Measurements from ENCODE around the gene SPAG6.

SPAG6 gene

DNA sequence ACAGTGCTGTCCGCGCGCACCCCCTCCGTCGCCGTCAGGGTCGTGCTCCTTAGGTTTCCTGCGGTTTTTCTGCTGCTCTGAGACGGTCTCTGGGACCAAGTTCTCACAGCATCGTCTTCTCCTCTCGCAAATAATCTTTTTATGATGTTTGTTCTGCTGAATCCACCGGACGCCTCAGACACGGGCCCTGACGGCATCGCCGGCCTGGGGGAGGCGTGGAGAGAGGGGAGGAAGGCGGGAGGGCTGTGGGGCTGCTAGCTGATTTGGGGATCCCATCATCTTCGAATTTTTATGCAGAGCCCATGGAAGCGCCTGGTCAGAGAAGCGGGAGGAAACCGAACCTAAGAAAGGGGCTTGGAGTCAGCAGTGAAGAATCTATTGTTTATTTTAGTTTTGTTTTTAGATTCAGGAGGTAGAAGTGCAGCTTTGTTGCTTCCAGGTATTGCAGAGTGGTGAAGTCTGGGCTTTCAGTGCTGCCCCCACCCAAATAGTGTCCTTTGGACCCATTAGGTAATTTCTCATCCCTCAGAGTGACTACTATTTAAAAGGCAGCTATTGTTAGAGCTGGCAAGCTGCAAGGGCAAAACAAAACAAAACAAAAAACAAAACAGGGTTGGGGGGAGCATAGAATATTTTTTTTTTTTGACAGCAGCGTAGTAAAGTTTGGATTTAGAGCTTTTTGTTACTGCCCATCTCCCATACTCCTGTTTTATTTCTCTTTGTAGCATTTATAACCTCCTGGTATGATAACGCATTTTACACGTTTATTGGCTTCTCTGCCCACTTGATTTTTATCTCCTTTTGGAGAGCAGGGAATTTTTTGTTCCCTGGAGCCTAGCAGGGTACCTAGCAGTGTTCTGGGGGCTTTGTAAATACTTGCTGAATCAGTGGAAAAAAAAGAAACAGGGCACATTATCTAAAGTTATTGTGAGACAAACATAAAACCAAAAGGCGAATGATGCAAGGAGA, 92.6 kb downstream of the SPAG6 start:
- peak; percentile 39 for DNase-seq

- DNase-seq, result no peak
Observed at GRCh38 chr10:22438711-22439110, 93.4 kb downstream of the SPAG6 start.

DNA sequence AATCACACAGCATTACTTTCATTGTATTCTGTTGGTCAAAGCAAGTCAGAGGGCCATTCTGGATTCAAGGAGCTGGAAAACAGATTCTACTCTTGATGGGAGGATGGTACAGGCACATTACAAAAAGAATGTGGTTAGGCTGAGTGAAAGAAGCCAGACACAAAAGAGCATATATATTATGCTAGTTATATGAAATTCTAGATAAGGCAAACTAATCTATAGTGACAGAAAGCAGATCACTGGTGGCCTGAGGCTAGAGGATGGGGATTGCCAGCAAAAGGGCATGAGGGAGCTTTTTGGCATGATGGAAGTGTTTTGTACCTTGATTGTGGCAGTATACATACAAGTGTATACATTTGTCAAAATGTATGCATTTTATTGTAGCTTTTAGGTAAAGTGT, 96.8 kb downstream of the SPAG6 start:
- DNase-seq, result no peak

GRCh38 chr10:22442468-22442867, 97.2 kb downstream of the SPAG6 start:
- DNase-seq, result no peak

- no peak for DNase-seq
Observed at GRCh38 chr10:22443175-22443901, 98.0 kb downstream of the SPAG6 start.

DNA sequence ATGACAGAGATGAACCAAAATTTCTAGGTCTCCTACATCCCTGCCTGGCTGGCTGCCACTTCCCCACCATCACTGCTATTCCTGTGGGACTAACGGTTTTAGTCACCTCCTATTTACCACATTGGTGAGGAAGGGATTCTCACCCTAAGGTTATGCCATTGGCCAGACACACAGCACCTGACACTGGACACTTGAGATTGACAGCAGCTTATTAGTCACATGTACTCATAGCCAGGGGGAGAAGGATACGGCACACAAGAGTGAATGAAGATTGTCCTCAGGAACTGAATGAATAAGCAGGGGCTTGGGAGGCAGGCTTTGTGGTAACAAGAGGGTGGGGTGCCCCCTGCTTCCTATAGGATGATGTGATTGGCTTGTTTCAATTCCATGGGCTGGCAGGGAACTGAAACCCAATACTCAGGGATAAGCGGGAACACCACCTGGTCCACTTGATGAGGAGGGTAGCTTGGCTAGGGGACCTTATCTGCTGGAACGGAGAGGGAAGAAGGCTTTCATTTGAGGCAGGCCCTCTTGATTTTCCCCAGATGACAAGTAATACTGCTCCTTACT, 99.0 kb downstream of the SPAG6 start:
- DNase-seq, result no peak

DNA sequence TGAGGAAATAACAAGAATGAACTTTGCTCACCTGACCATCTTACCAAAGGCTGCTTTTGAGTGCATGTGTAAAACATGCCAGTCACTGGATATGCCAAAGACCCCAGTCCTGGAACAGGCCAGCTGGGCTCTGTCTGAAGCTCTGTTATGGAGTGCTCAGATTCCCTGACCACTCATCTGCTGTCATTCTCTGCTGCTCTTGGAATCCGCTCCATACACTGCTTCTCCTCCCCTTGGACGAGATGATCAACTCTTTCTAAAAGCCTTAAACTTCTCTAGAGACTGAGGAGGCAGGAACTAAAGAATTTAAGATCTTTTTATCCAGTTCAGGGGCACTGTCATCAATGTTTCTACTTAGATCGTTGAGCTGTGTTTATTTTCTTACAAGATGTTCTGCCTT, 100.2 kb downstream of the SPAG6 start:
- DNase-seq, result no peak

GRCh38 chr10:22447068-22447467, 101.8 kb downstream of the SPAG6 start:
- no peak for DNase-seq

GRCh38 chr10:22451346-22451745, 106.0 kb downstream of the SPAG6 start:
- DNase-seq, result no peak

- DNase-seq, result no peak
Observed at GRCh38 chr10:22453320-22453719, 108.0 kb downstream of the SPAG6 start.

- DNase-seq, result peak; percentile 49
Observed at GRCh38 chr10:22453948-22454591, 108.8 kb downstream of the SPAG6 start.

GRCh38 chr10:22454634-22455033, 109.3 kb downstream of the SPAG6 start:
- no peak for DNase-seq

DNA sequence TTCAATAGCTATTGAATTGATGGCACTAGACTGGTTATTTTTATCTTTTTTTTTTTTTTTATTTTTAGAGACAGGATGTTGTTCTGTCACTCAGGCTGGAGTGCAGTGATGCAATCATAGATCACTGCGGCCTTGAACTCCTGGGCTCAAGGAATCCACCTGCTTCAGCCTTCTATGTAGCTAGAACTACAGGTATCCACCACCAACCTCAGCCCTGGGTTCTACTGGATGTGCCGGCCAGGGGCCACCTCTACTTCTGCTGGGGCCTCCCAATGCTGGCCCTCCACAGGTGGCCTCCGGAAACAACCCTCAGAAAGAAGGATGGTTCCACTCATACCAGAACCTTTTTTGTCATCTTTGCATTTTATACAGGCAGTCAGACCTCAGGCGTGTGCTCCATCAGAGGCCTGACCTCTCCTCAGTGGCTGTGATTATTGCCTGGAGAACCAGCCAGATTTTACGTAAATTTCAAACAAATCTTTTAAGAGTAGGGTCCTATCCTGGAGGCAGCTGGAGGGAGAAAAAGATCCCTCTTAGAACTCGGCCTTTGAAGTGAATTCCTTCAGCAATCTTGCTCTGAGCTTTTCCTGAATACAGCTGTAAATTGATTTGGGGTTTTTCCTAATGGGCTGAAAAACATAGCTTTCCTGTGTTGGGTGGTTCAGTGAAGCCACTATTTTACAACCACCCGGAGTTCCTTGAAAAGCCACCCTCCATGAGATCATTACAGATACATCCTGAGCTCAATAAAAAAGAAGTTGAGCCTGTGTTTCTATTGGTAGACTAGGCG, 110.0 kb downstream of the SPAG6 start:
- no peak for DNase-seq

DNA sequence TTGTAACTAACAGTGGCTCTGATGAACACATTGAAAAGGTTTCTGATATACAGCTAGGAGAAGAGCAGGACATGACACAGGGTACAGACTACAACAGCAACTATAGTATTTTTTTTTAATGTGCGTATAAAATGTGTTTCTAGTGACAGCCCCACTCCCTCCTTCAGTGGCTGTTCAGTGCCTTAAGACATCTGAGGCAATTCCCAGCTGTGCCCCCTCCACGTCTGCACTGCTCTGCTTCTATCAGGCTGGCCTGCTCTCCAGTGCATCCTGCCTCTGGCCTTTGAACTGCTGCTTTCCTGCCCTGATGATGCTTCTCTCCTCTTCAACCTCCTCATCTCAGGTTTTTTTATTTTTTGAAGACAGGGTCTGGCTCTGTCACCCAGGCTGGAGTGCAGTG, 111.2 kb downstream of the SPAG6 start:
- no peak for DNase-seq

DNA sequence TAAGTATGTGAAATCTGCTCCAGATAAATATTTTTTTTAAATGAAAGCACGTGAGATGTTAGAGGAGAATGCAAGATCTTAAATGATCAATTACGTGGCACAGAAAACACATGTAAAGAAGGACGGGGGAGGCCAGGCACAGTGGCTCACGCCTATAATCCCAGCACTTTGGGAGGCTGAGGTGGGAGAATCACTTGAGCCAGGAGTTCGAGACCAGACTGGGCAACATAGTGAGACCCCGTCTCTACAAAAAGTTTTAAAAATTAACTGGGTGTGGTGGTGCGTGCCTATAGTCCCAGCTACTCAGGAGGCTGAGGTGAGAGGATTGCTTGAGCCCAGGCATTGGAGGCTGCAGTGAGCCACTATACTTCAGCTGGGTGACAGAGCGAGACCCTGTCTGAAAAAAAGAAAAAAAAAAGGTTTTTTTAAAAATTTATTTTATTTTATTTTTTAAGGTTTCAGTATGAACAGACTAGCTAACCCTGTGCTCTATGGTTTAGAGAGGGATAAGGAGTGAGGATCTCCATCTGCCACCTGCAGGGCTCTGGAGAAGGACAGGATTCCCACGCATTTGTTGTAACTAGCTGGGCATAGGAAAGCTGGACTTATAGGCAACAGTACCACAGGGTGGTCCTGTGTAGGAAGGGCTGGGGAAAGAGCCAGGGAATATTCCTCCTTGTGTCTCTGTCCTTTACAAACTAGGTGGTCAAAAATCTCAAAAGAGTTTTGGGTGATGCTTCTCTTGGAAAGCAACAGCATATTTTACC, 113.2 kb downstream of the SPAG6 start:
- no peak for DNase-seq

DNA sequence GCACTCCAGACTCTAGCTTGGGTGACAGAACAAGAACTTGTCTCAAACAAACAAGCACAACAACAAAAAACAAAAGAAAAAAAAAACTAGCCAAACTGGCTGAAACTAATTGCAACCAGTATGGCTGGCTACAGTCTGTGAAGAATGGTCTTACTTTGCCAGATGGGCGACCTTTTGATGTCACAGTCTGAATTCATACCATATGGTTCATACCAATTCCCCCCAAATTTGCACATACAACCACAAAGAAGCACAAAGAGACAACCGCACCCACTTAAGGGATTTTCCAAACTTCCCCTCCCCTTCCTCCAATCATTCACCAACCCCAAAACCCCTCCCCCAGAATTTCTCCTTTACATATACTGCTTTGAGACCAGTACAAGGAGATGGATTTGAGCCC, 114.2 kb downstream of the SPAG6 start:
- no peak for DNase-seq

DNA sequence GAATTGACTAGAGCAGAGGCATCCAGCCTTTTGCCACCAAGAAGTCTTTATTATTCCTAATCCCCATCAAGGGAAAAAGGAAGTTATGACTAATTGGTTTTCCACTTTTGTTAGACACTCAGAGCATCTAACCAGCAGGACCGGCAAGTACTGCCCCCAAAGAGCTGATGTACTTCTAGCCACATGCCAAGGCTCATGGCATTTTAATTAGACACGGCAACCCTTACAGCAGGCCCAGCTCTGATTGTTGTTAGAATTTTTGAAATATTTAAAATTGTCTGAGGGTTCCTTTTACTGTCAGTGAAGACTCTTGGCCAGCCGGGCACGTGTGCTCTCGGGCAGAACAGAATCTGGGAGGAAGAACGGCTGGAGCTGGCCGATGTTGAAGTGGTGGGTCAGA, 114.8 kb downstream of the SPAG6 start:
- no peak for DNase-seq

DNA sequence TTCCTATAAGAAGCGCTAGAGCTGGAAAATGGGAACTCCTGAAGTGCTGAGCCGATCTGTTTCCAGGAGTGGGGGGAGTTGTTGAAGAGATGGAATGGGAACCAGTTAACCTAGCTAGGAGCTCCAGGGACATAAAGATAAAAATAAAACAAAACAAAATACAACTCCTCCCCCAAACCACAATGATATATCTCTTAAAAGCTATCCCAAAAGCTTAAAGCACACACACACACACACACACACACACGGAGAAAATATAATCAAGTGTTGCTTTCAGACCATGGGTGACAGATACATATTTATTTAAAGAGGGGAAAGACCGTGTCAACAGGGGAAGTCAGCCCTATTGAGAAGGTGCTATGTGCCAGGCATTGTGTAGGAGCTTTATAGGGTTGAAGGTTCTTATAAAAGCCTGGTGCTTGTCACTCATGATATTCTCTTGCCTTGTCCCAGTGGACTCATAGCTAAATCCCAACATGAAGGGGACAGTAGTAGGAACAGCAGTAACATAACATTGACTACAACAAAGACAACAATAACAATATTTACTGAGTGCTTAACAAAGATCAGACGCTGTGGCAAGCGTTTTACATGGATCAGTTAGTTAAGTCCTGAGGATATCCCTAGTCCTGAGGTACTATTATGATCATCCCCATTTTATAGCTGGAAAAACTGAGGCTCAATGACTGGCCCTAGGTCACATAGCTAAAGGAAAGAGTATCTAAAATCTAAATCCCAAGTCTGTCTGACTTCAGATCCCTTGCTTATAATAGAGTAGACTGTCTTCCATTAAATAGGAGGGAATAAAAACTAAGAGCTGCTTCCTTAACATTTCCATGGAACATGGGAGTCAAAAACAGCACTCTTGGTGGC, 115.5 kb downstream of the SPAG6 start:
- DNase-seq, result no peak

DNA sequence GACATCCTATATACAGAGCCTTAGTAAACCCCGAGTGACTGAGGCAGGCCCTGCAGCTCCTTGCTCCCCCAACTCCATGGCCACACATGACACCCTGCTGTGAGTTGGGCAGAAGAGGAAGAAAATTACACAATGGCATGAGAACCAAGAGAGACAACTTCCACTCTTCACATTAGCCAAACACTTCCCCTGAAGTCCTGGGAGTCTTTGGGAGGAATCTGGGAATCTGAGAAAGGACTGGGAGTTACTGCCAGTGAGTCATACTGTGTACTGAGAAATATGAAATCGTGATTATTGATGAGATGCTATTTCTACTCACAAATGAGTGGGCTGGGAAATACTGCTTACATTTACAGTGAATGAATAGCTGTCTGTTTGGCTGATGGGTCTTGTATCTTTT, 116.6 kb downstream of the SPAG6 start:
- DNase-seq, result no peak

GRCh38 chr10:22463255-22463654, 118.0 kb downstream of the SPAG6 start:
- DNase-seq, result no peak
